GM18909 (cell line): ENCODE measurements around the gene LRP1B.
A peak's percentile ranks its signal among the peaks of the same experiment; 100 is the strongest.

ENCODE experiments used
- ATAC-seq: cut with Tn5 transposase; IDR thresholded peaks from one replicate; pipeline ENCODE4 v1.9.1; 2021; ENCODE audit warnings: mild to moderate bottlenecking; ENCODE audit not compliant: unreplicated experiment, poor library complexity

LRP1B gene

GRCh38 chr2:140892436-140892835 lies 1238.4 kb downstream of the LRP1B start:
- no peak for ATAC-seq

- ATAC-seq = no peak
These were observed 1239.1 kb downstream of the LRP1B start for GRCh38 chr2:140891614-140892212.

- no peak for ATAC-seq
These were observed 1247.9 kb downstream of the LRP1B start for GRCh38 chr2:140882671-140883620.

GRCh38 chr2:140880573-140880972 lies 1250.2 kb downstream of the LRP1B start:
- ATAC-seq = no peak

GRCh38 chr2:140876015-140876414 lies 1254.8 kb downstream of the LRP1B start:
- ATAC-seq = no peak

GRCh38 chr2:140873915-140874531 lies 1256.8 kb downstream of the LRP1B start:
- ATAC-seq = no peak

GRCh38 chr2:140869925-140870324 lies 1260.9 kb downstream of the LRP1B start:
- no peak for ATAC-seq

- no peak for ATAC-seq
These were observed 1261.7 kb downstream of the LRP1B start for GRCh38 chr2:140869107-140869506.

- ATAC-seq = no peak
These were observed 1265.0 kb downstream of the LRP1B start for GRCh38 chr2:140865837-140866236.

- peak; percentile 70 for ATAC-seq
These were observed 1267.1 kb downstream of the LRP1B start for GRCh38 chr2:140863713-140864112.

- ATAC-seq = no peak
These were observed 1268.6 kb downstream of the LRP1B start for GRCh38 chr2:140862181-140862580.

GRCh38 chr2:140861666-140862065 lies 1269.2 kb downstream of the LRP1B start:
- no peak for ATAC-seq

- ATAC-seq = no peak
These were observed 1275.3 kb downstream of the LRP1B start for GRCh38 chr2:140855471-140855870.

GRCh38 chr2:140851258-140851981 lies 1279.4 kb downstream of the LRP1B start:
- no peak for ATAC-seq

- ATAC-seq = no peak
These were observed 1287.6 kb downstream of the LRP1B start for GRCh38 chr2:140843186-140843585.

- no peak for ATAC-seq
These were observed 1288.7 kb downstream of the LRP1B start for GRCh38 chr2:140842110-140842509.

GRCh38 chr2:140841141-140841540 lies 1289.7 kb downstream of the LRP1B start:
- no peak for ATAC-seq

GRCh38 chr2:140836826-140837225 lies 1294.0 kb downstream of the LRP1B start:
- no peak for ATAC-seq

- ATAC-seq = no peak
These were observed 1295.7 kb downstream of the LRP1B start for GRCh38 chr2:140835079-140835478.

GRCh38 chr2:140814141-140814540 lies 1316.7 kb downstream of the LRP1B start:
- ATAC-seq = no peak

GRCh38 chr2:140808820-140809219 lies 1322.0 kb downstream of the LRP1B start:
- ATAC-seq = peak; percentile 93
